ENCODE results near the gene TEKT2.
A peak's percentile ranks its signal among the peaks of the same experiment; 100 is the strongest.

The TEKT2 gene

GRCh38 chr1:36098650-36099365, 14.9 kb downstream of the TEKT2 start:
- DNase-seq (ENCODE audit: low spot score) = no peak
- ChIA-PET CTCF (interaction anchor here (0.6 to 0.7 kb wide), 3 partner anchors 89 to 269 kb away, joined by 3 read pairs; no protein-coding TSS in a partner anchor), POLR2A (ENCODE audit: low non-redundant PET) (no interaction called here)

GRCh38 chr1:36099681-36100341, 15.9 kb downstream of the TEKT2 start:
- H3K27ac ChIP-seq = peak overlapping the region; percentile 38
- POLR2A ChIA-PET (ENCODE audit: low non-redundant PET) = no interaction called here
- CTCF ChIA-PET = interaction anchor here (0.6 to 2.1 kb wide), 8 partner anchors 16 to 200 kb away, joined by 3 to 11 read pairs (median 4); partner anchors contain the start of gene TRAPPC3
- TF ChIP-seq CTCF (conservative IDR thresholded peaks at IDR 0.05; ENCODE audit: low read depth) = peak; percentile 86
- peak; percentile 76 for DNase-seq (ENCODE audit: low spot score)

More at GRCh38 chr1:36098650-36099365, 14.9 kb downstream of the TEKT2 start:
- peak overlapping the region; percentile 38 for H3K27ac ChIP-seq
- no peak for TF ChIP-seq CTCF (conservative IDR thresholded peaks at IDR 0.05; ENCODE audit: low read depth)

- no peak for TF ChIP-seq CTCF (conservative IDR thresholded peaks at IDR 0.05; ENCODE audit: low read depth)
- CTCF ChIA-PET = interaction anchor here (0.6 to 2.1 kb wide), 8 partner anchors 8 to 199 kb away, joined by 3 to 11 read pairs (median 4); partner anchors contain the start of gene TRAPPC3
- no peak for DNase-seq (ENCODE audit: low spot score)
- peak overlapping the region; percentile 38; the same call in 1 of the 2 replicates for H3K27ac ChIP-seq
- POLR2A ChIA-PET (ENCODE audit: low non-redundant PET) = interaction anchor here (0.6 kb wide), 1 partner anchor 8 kb away, joined by 9 read pairs; no protein-coding TSS in a partner anchor
Measured at GRCh38 chr1:36100376-36100775, 16.5 kb downstream of the TEKT2 start.

GRCh38 chr1:36101546-36101945, 17.7 kb downstream of the TEKT2 start:
- ChIA-PET POLR2A (ENCODE audit: low non-redundant PET) (interaction anchor here (0.6 to 0.8 kb wide), 2 partner anchors 62 to 93 kb away, joined by 5 to 9 read pairs; no protein-coding TSS in a partner anchor), CTCF (interaction anchor here (1.3 kb wide), 1 partner anchor 48 kb away, joined by 3 read pairs; the partner anchor contains the start of gene TRAPPC3)
- no peak overlapping the region for H3K27ac ChIP-seq
- DNase-seq (ENCODE audit: low spot score) = no peak
- no peak for TF ChIP-seq CTCF (conservative IDR thresholded peaks at IDR 0.05; ENCODE audit: low read depth)

- no peak for TF ChIP-seq CTCF (conservative IDR thresholded peaks at IDR 0.05; ENCODE audit: low read depth)
- DNase-seq (ENCODE audit: low spot score) = no peak
- ChIA-PET POLR2A (ENCODE audit: low non-redundant PET) (no interaction called here), CTCF (interaction anchor here (0.6 kb wide), 1 partner anchor 171 kb away, joined by 3 read pairs; no protein-coding TSS in a partner anchor)
- H3K27ac ChIP-seq = no peak overlapping the region; the same call in 1 of the 2 replicates
Measured at GRCh38 chr1:36106269-36106668, 22.4 kb downstream of the TEKT2 start.

GRCh38 chr1:36107394-36107793, 23.5 kb downstream of the TEKT2 start:
- ChIA-PET CTCF (interaction anchor here (1.1 kb wide), 1 partner anchor 10 kb away, joined by 3 read pairs; no protein-coding TSS in a partner anchor), POLR2A (ENCODE audit: low non-redundant PET) (no interaction called here)
- DNase-seq (ENCODE audit: low spot score) = no peak
- H3K27ac ChIP-seq = no peak overlapping the region
- TF ChIP-seq CTCF (conservative IDR thresholded peaks at IDR 0.05; ENCODE audit: low read depth) = no peak
